DMS114 treated with DMSO at 0.1 percent for 48 hours (cell line): Measurements from ENCODE around the gene NUCB1.
"Not testable (repeated sequence)": the region's sequence is repeated elsewhere in the genome, so short reads cannot be mapped to it uniquely, and the experiment has no call there.

ENCODE experiments used
- DNase-seq: peaks from one replicate; lab custom pipeline; 2025; ENCODE audit not compliant: unreplicated experiment; lab: John Stamatoyannopoulos, UW

The NUCB1 gene

DNA sequence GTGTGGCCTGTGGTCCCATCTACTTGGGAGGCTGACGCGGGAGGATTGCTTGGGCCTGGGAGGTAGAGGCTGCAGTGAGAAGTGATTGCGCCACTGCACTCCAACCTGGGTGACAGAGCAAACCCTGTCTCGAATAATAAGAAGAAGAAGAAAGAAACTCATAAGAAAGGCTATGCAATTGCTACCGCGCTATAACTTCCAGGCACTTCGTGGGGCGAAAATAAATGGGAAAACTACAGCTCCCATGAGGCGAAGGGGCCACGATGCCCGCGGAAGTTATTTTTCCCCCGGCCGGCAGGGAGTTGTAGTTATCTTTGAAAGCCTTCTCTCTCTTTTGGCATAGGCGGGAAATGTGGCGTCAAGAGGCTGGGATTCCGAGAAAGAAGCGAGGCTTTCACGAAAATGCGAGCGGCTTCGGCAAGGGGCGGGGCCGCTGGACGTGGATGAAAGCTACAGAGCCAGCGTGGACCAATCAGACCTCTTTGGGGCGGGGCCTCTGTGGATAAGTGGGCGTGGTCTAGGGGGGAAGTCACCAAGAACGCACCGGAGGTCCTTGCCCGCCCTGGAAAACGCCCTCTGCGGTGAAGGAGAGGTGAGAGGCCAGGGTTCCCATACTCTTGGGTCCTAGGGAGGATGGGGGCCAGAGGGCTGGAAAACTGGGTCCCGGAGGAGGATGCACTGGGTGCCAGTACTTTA is at the start of gene NUCB1:
TSS of gene NUCB1 (plus strand) at position 532 of the 696 bp plus-strand sequence. CDS start 485 bp downstream, outside the sequence.
- peak; percentile 84 for DNase-seq

- no peak for DNase-seq
Observed at GRCh38 chr19:48852292-48852691, 47.8 kb upstream of the NUCB1 start.

DNA sequence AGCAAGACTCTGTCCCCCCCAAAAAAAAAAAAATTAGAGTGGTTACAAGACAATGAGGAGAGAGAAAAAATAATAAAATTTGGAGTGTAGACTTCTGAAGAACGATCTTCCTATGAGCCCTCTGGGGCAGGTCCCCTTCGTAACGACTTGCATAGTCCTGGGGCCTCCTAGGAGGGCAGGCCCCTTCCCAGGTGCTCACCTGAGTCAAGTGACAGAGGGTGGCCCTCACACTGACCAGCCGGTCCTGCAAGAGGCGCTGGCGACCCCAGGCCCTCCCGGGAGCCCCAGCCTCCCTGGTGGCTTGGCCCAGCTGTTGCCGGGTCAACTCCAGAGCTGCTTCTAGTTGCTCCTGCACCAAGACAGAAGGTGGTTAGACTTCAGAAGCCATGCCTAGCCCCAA is 46.6 kb upstream of the NUCB1 start:
- DNase-seq: no peak

DNA sequence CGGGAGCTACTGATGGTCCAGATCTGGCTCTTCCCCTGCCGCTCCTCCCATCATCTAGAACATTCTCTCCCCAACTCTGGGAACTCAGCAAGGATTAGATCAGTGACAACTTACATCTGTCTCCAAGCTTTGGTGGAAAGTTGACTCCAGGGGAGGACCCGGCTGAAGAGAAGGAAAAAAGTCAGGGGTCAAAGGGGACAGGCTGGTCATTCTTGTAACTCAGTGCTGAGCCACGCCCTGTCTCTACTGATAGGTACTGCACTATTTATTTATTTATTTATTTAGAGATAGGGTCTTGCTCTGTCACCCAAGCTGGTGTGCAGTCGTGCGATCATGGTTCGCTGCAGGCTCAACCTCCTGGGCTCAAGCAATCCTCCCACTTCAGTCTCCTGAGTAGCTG is 46.0 kb upstream of the NUCB1 start:
- no peak for DNase-seq

DNA sequence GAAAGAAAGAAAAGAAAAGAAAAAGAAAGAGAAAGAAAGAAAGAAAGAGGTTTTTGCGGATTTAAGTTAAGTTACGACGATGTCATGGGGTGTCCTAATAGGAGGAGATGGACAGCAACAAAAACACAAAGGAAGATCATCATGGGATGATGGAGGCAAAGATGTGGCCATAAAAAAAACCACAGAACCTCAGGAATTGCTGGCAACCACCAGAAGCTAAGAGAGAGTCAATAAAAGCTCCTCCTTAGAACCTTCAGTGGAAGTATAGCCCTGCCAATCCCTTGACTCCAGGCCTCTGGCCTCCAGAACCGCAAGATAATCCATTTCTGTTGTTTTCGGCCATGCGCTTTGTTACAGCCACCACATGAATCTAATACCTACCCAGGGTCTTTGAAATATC is 43.2 kb upstream of the NUCB1 start:
- DNase-seq: no peak

DNA sequence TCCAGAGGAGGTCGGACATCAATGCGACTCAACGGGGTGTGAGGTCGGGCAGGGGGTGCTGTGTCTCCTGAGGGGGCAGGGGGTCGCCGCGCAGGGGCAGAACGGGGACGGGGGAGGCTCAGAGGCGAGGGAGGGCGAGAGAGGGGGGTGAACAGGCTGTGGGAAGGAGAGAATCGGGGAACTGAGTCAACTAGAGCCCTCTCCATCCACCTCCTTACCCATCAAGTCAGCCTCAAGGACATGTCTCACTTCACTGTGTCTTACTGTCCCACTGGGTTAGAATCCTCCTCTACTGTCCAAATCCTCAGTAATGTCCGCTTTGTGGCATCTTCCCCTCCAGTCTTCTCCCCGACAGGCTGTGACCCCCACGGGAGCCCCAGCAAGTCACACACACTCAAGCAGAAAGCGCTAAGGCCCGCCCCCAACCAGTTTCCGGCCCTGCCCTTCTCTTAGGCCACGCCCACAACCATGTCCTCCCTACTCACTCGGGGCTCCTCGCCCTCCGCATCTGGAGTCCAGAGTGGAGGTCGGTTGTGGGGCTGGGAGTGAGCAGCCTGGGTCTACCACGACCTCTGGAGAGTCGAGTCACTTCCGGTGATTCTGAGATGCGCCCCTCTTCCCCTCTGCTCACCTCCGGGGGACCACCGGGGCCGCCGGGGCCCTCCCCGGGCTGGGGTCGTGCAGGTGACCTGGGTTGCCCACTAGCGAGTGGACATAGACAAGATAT is 41.0 kb upstream of the NUCB1 start:
- DNase-seq: no peak

- no peak for DNase-seq
Observed at GRCh38 chr19:48859711-48860572, 40.2 kb upstream of the NUCB1 start.

DNA sequence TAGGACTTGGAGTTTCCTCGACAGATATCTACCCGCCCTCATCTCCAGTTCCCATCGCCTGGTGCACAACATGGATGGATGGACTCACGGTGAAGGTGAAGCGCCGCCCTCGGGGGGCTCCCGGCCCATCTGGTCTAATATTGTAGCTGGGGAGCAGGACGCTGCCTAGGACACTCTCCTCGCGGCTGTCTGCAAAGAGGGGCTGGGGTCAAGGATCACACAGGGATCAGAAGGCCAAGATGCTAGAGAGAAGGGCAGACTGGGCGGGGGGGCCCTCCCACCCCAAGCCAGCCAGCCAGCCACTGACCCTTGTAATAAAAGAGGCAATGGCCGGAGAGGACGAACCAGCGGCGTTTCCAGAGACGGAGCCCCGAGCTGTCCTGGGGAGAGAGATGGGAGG is 38.8 kb upstream of the NUCB1 start:
- no peak for DNase-seq

DNA sequence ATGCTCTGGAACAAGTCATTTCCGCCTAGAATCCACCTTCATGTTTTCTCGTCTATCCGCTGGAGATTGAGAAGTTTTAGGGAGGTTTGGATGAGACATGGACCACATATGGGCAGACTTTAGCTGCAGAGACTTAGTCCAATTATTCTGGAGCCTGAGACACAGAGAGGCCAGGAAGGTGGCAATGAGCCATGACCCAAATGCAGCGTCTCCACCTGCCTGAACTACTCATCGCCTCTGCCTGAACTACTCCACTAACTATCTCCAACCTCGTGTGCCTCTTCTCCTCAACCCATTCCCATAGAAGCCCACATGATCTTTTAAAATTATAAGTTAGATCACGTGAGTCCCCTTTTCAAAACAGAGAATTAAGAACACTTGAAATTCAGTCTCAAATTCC is 37.3 kb upstream of the NUCB1 start:
- DNase-seq: no peak

DNA sequence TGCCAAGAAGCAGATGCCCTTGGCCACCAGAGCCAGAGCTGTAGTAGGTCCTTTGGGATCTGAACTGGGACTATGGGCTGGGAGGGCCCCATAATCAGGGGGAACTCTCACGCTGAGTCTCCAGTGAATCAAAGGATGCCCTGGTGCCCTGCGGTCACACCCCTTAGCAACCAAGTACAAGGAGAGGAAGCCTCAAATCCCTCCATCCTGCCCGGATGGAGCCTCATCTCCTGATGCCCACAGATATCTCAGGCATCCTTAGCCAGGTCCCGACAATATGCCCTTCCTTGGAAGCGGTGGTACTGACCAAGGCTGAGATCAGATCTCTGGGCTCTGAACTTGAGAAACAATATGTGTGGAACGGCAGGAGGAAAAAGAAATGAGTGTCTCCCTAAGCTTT is 33.4 kb upstream of the NUCB1 start:
- DNase-seq: no peak

GRCh38 chr19:48867123-48867745 is 32.9 kb upstream of the NUCB1 start:
- DNase-seq: no peak

GRCh38 chr19:48867746-48868113 is 32.4 kb upstream of the NUCB1 start:
- no peak for DNase-seq

- no peak for DNase-seq
Observed at GRCh38 chr19:48868114-48868886, 31.8 kb upstream of the NUCB1 start, which contains the start of gene PLEKHA4. Gene PLEKHA4 (minus strand): TSS chr19:48868617. CDS start chr19:48867620, 997 bp downstream.

DNA sequence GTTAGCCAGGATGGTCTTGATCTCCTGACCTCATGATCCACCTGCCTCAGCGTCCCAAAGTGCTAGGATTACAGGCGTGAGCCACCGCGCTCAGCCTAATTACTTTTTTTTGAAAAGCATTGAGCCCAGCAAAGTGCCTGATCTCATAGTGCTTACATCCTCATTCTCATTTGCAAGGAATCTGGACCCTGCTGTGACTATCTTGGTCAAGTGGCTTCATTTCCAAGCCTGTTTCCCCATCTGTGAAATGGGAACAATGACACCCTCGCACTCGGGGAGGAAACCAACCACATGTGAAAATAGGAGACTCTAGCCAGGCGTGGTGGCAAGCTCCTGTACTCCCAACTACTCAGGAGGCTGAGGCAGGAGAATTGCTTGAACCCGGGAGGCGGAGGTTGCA is 30.1 kb upstream of the NUCB1 start:
- DNase-seq: no peak

- DNase-seq: not testable (repeated sequence)
Observed at GRCh38 chr19:48871471-48872181, 28.5 kb upstream of the NUCB1 start.

- DNase-seq: peak; percentile 86
Observed at GRCh38 chr19:48872182-48872883, 27.8 kb upstream of the NUCB1 start, which contains the start of gene PPP1R15A. Gene PPP1R15A (plus strand): TSS chr19:48872421. CDS start chr19:48873234, 813 bp downstream.

- DNase-seq: peak; percentile 72
Observed at GRCh38 chr19:48872884-48873475, 27.1 kb upstream of the NUCB1 start.

- DNase-seq: no peak
Observed at GRCh38 chr19:48873476-48874302, 26.4 kb upstream of the NUCB1 start.
